Measurements from ENCODE around the gene TRMU. TPM values are rescaled to one million over a fixed set of nuclear protein-coding genes. Genes with fewer than 3 reads are reported as not detected.

Gene TRMU
- polyA plus RNA-seq, 1 donor (not counting 4 experiments of a cell fraction or from before 2014, with no cell fraction given): 33.6 TPM

DNA sequence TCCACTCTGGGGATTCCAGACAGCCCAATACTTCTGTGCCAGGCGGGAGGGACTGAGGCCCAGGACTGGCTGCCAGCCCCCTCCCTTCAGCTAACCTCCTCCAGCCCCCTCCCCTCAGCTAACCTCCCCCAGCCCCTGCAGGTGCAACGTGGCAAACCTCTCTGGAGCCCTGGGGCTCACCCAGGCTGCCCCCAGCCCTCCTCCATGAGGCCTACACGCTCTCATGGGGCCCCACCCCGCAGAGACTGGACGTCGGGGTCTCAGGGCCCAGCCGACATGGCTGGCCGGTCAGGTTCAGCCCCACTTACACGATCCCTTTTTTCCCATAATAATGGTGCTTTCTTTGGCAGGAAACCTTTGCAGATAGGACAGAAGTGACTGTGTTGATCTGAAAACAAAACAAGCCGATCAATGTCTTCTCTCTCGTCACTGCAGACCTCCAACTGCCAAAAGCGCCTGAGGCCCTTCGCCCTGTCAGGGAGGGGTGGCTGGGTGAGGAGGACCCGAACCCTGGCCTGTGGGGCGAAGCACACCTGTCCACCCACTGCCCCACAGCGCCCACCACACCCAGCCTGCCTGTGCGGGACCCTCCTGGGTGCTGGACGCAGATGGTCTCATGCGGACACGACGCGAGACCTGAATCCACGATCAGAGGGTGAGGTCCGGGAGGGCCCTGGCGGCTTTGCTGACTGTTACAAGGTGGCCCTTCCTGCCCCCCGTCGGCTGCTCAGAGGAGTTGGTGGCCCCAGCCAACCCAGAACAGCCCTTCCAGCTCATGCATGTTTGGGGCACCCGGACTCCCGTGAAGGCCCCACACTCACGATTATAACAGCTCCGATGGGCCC, 33.6 kb downstream of the TRMU start:
- no peak for DNase-seq (ENCODE audit: low read depth, low spot score)
- H4K20me1 ChIP-seq (ENCODE audit: control insufficient read depth, extremely low read depth, insufficient read depth, low read length): peaks cover 7% of the 10 kb centered on the region
- H3K4me3 ChIP-seq (ENCODE audit: control insufficient read depth in 2 of 3, extremely low read depth in 1 of 3, insufficient read depth in 2 of 3, low read depth in 1 of 3, low read length in 3 of 3): no peak overlapping the region
- peaks cover 13 to 26% of the 10 kb centered on the region in 2 experiments for H3K36me3 ChIP-seq (ENCODE audit: control insufficient read depth in 2 of 2, extremely low read depth in 1 of 2, insufficient read depth in 2 of 2, low read length in 2 of 2)
- no peaks in the 10 kb centered on the region for H3K79me2 ChIP-seq (ENCODE audit: control insufficient read depth, insufficient read depth, low read length)
- H3K9me1 ChIP-seq (ENCODE audit: control insufficient read depth, extremely low read depth, insufficient read depth, low read length): no peaks in the 10 kb centered on the region
- H3K27ac ChIP-seq (ENCODE audit: control insufficient read depth, insufficient read depth, low read length): no peak overlapping the region
- dilution Hi-C loops (cut with MboI; ENCODE audit: extremely low pct_ligation_motif_present, low sequenced_read_pairs): no loop called here
- TF ChIP-seq, protein P1, sequence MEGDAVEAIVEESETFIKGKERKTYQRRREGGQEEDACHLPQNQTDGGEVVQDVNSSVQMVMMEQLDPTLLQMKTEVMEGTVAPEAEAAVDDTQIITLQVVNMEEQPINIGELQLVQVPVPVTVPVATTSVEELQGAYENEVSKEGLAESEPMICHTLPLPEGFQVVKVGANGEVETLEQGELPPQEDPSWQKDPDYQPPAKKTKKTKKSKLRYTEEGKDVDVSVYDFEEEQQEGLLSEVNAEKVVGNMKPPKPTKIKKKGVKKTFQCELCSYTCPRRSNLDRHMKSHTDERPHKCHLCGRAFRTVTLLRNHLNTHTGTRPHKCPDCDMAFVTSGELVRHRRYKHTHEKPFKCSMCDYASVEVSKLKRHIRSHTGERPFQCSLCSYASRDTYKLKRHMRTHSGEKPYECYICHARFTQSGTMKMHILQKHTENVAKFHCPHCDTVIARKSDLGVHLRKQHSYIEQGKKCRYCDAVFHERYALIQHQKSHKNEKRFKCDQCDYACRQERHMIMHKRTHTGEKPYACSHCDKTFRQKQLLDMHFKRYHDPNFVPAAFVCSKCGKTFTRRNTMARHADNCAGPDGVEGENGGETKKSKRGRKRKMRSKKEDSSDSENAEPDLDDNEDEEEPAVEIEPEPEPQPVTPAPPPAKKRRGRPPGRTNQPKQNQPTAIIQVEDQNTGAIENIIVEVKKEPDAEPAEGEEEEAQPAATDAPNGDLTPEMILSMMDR (optimal IDR thresholded peaks at IDR 0.05 in 1 of 3, IDR thresholded peaks at IDR 0.05 in 1 of 3, conservative IDR thresholded peaks at IDR 0.05 in 1 of 3; ENCODE audit: extremely low read depth in 1 of 3, insufficient read depth in 2 of 3, low read length in 3 of 3): no peak
- TF ChIP-seq EZH2 (IDR thresholded peaks at IDR 0.05; ENCODE audit: low read length): no peak
- H3K9ac ChIP-seq (ENCODE audit: control insufficient read depth, extremely low read depth, insufficient read depth, low read length): no peak overlapping the region
- FAIRE-seq: no peak
- H3K27me3 ChIP-seq (ENCODE audit: control insufficient read depth, extremely low read depth, insufficient read depth, low read length): no peaks in the 10 kb centered on the region
- H3K9me3 ChIP-seq (ENCODE audit: control insufficient read depth, low read depth, low read length): no peaks in the 10 kb centered on the region
- H3K4me2 ChIP-seq (ENCODE audit: control insufficient read depth, extremely low read depth, insufficient read depth, low read depth, low read length): no peak overlapping the region
- H2AFZ ChIP-seq (ENCODE audit: control insufficient read depth, low read length): no peak overlapping the region
- H3K4me1 ChIP-seq (ENCODE audit: control insufficient read depth, extremely low read depth, insufficient read depth, low read length): peaks cover 3% of the 10 kb centered on the region

DNA sequence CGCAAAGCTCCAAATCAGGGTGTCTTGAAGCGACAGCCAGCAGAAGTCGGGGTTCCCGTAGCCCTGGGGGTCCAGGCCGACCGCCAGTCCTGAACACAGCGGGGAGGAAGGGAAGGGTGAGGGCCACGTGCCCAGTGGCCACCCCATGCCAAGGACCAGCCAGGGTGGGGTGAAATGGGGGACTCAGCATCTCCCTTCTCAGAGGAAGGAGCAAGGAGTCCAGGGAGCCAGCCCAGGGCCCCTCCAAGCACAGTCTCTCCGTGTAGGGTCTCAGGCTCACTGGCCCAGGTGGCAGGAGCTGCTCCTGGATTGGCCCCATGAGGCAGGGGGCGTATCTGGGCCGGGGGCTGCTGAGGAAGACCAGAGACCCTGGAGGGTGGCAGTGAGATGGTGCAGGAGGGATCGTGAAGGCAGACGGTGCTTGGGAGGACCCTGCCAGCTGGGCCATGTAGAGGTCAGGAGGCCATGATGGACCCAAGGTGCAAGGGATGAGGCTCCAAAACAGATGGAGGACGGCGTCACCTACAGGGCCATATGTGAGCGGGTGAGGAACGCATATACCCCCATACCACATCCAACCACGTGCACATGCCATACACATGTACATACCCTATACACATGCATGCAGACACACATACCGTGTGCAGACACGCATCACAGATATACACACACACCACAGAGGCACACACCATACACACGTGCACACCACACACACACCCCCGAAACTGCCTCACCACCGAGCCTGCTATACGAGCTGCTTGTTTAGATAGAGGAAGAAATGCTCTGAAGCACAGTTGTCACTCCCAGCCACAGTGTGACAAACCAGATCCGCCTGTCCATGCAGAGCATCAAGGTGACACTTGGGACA, 34.4 kb downstream of the TRMU start:
- Histone ChIP-seq H3K9ac (ENCODE audit: control insufficient read depth, extremely low read depth, insufficient read depth, low read length) (no peak overlapping the region), H3K4me3 (ENCODE audit: control insufficient read depth in 2 of 3, extremely low read depth in 1 of 3, insufficient read depth in 2 of 3, low read depth in 1 of 3, low read length in 3 of 3) (no peak overlapping the region), H3K4me2 (ENCODE audit: control insufficient read depth, extremely low read depth, insufficient read depth, low read depth, low read length) (no peak overlapping the region), H3K27ac (ENCODE audit: control insufficient read depth, insufficient read depth, low read length) (no peak overlapping the region), H3K9me1 (ENCODE audit: control insufficient read depth, extremely low read depth, insufficient read depth, low read length) (no peaks in the 10 kb centered on the region), H3K9me3 (ENCODE audit: control insufficient read depth, low read depth, low read length) (no peaks in the 10 kb centered on the region), H2AFZ (ENCODE audit: control insufficient read depth, low read length) (no peak overlapping the region), H3K27me3 (ENCODE audit: control insufficient read depth, extremely low read depth, insufficient read depth, low read length) (no peaks in the 10 kb centered on the region), H3K36me3 (ENCODE audit: control insufficient read depth in 2 of 2, extremely low read depth in 1 of 2, insufficient read depth in 2 of 2, low read length in 2 of 2) (peaks cover 9 to 21% of the 10 kb centered on the region in 2 experiments), H4K20me1 (ENCODE audit: control insufficient read depth, extremely low read depth, insufficient read depth, low read length) (peaks cover 7% of the 10 kb centered on the region), H3K4me1 (ENCODE audit: control insufficient read depth, extremely low read depth, insufficient read depth, low read length) (peaks cover 3% of the 10 kb centered on the region), H3K79me2 (ENCODE audit: control insufficient read depth, insufficient read depth, low read length) (no peaks in the 10 kb centered on the region)
- TF ChIP-seq EZH2 (IDR thresholded peaks at IDR 0.05; ENCODE audit: low read length): no peak
- dilution Hi-C loops (cut with MboI; ENCODE audit: extremely low pct_ligation_motif_present, low sequenced_read_pairs): no loop called here
- FAIRE-seq: no peak
- DNase-seq (ENCODE audit: low read depth, low spot score): no peak

Measured in keratinocyte (primary cell).